AG08396 (cell line): ENCODE measurements around the gene CTSD.
"Not testable (repeated sequence)": the region's sequence is repeated elsewhere in the genome, so short reads cannot be mapped to it uniquely, and the experiment has no call there.

ENCODE experiments used
- DNase-seq: peaks from one replicate; pipeline ENCODE4 v3.0.0; 2012; ENCODE audit warnings: low spot score, mixed read lengths

CTSD gene

DNA sequence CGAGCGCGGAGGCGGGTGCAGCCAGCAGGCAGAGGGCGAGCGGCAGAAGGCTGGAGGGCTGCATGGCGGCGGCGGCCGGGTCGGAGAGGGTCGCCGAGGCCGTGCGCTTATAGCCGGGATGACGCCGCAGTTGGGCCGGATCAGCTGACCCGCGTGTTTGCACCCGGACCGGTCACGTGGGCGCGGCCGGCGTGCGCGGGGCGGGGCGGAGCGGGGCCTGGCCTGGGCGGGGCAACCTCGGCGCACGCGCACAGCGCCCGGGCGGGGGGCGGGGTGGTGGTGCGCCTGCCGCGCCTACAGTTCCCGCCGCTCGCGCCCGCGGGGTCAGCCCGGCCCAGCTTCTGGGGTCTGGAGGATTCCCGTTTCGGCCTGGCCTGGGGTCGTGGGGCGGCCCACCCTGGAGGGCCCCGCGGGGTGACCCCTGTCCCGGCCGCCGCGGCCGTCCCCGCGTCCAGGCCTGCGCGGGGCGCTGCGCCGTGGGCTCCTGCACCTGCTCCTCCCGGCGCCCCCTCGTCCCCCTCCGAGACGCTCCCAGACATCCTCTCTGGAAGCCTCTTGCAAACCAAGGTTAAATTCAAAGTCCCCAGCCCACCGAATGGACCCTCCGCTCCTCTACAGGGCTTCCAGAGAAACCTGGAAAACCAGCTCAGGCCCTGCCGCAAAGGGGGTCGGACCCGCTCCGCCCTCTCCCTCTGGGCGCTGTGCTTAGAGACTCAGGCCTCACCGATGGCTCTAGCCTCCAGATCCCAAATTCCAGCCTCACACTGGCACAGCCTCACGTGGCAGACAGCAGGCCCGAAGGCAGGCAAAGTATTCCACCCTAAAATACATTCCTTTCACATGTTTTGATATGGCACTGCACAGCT lies at the start of gene CTSD:
CTSD (minus strand) TSS at position 132 of the 866 bp plus-strand sequence; CDS start at position 64, 68 bp downstream.
- DNase-seq = peak; percentile 100

DNA sequence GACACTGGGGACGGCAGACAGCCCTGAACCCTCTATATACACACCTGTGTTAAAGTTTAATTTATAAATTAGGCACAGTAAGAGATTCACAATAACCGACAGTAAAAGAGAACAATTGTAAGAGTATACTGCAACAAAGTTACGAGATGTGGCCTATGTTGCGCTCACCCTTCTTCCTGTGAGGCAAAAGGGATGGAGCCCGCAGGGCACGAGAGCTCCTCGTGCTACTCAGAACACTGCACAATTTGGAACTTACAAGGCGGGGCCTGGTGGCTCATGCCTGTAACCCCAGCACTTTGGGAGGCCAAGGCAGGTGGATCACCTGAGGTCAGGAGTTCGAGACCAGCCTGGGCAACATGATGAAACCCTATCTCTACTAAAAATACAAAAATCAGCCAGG lies 49.6 kb upstream of the CTSD start:
- not testable (repeated sequence) for DNase-seq

DNA sequence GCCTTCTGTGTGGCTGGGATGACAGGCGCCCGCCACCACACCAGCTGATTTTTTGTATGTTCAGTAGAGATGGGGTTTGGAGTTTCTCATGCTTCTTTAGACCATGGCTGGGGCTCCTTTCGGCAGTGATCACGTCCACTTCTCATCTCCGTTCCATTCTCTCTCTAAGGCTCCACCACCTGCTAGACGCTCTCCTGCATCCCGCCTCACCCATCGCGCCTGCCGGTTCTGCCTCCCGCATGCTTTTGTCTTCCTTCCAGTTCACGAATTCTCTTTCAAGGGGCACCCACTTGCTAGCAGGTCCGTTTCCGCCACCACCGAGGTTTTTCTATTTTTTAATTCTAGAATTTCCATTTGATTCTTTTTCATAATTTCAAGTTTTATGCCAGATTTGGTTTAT lies 49.1 kb upstream of the CTSD start:
- DNase-seq = no peak

- no peak for DNase-seq
Measured at GRCh38 chr11:1812274-1812673, 48.5 kb upstream of the CTSD start.

- DNase-seq = no peak
Measured at GRCh38 chr11:1810761-1811160, 47.0 kb upstream of the CTSD start.

DNA sequence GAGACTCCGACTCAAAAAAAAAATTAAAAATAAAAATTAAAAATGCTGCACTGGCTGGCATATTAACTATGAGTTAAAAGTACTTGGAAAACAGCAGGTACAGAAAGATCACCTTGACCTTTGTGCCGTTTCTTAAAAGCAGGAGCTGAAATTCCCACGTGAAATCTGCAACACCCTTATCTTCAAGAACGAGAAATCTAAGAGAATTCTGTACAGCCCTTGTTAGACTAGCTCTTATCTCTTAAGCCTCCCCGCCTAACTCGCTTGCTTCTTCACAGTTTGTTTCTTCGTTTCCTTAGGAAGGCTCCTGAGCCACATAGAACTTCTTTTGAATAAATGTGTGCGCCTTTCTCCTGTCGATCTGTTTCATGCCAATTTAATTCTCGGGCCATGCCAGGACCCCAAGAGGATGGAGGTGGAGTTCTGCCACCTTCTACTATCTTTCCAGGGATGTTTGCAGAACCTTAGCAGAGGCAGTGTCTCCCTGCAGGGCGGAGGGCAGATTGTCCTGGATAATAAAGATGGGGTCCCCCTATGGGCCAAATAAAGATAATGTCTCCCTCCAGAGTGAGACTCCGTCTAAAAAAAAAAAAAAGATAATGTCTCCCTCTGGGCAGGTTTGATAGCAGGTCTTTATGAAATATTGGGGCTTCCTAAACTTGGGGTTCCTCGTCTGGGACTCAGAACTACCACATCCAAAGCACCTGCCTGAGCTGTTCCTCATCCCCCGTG lies 43.7 kb upstream of the CTSD start:
- DNase-seq = no peak

DNA sequence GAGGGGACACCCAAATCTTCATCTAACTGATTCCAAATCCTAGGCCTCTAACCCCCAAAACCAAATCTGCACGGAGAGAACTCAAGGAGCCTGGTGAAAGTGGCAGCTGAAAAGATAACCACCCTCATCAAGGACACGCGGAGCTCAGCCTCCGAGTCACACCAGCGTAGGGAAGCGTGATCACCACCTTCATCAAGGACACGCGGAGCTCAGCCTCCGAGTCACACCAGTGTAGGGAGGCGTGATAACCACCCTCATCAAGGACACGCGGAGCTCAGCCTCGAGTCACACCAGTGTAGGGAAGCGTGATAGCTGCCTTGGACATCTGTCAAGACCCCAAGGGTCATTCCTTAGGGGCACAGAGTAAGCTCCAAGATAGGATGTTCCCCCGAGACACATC lies 41.8 kb upstream of the CTSD start:
- no peak for DNase-seq

DNA sequence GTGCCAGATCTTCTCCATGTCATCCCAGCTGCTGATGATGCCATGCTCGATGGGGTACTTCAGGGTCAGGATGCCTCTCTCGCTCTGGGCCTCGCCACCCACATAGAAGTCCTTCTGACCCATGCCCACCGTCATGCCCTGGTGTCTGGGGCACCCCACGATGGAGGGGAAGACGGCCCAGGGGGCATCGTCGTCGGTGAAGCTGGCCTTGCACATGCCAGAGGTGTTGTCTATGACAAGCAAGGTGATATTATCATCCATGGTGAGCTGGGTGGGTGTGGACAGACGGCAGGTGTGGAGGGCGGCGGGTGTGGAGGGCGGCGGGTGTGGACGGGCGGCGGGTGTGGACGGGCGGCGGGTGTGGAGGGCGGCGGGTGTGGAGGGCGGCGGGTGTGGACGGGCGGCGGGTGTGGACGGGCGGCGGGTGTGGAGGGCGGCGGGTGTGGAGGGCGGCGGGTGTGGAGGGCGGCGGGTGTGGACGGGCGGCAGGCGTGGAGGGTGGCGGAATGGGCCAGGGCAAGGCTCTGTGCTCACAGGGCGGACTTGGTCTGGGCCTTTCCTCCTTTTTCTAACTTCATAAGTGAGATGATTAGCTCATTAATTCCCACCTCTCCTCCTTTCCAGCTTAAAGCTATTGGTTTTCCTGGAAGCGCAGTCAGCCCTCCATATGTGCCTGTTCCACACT lies 40.2 kb upstream of the CTSD start:
- not testable (repeated sequence) for DNase-seq

GRCh38 chr11:1803246-1803645 lies 39.5 kb upstream of the CTSD start:
- no peak for DNase-seq

- no peak for DNase-seq
Measured at GRCh38 chr11:1797391-1798125, 33.8 kb upstream of the CTSD start.

DNA sequence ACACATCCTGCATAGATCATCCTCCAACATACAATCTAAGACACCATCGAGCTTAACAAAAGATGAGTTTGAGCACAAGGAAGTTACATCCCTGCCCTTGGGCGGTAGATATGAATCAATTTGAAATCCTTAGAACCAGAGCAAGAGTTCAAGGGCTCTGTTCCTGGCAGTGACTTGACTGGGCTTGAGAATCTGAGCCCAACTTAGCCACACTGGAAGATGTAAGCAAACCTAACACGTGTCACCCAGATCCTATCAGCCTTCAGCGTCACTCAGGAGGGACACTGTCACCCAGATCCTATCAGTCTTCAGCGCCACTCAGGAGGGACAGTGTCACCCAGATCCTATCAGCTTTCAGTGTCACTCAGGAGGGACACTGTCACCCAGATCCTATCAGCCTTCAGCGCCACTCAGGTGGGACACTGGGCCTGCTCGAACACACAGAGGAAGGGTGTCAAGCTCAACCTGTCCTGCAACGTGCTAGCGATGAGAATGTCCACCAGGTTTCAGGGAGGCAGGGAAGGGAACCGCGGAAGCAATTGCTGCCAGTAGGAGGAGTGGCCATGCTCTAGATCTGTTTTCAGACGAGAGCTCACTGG lies 32.8 kb upstream of the CTSD start:
- no peak for DNase-seq

- no peak for DNase-seq
Measured at GRCh38 chr11:1793081-1793480, 29.4 kb upstream of the CTSD start.

DNA sequence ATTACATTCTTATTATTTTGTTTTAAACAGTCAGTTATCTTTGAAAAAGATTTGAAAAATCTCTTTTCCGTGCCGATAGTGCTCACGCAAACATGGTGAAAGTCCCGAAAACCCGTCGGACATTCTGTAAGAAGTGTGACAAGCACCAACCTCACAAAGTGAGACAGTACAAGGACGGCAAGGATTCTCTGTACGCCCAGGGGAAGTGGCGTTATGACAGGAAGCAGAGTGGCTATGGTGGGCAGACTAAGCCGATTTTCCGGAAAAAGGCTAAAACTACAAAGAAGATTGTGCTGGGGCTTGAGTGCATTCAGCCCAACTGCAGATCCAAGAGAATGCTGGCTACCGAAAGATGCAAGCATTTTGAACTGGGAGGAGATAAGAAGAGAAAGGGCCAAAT lies 28.7 kb upstream of the CTSD start:
- DNase-seq = no peak

- no peak for DNase-seq
Measured at GRCh38 chr11:1791912-1792311, 28.2 kb upstream of the CTSD start.

DNA sequence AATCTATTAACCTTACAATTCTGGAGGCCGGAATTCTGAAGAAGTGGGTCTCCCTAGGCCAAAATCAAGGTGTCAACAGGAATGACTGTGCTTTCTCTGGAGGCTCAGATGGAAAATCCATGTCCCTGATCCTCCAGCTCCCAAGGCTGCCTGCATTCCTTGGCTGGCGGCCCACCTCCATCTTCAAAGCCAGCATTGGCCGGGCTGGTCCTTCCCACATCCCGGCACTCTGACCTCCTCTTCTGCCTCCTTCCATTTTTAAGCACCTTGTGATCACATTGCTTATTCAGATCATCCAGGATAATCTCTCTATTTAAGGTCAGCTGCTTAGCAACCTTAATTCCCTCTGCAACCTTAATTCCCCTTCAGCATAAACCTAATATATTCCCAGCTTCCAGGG lies 22.7 kb upstream of the CTSD start:
- DNase-seq = no peak

DNA sequence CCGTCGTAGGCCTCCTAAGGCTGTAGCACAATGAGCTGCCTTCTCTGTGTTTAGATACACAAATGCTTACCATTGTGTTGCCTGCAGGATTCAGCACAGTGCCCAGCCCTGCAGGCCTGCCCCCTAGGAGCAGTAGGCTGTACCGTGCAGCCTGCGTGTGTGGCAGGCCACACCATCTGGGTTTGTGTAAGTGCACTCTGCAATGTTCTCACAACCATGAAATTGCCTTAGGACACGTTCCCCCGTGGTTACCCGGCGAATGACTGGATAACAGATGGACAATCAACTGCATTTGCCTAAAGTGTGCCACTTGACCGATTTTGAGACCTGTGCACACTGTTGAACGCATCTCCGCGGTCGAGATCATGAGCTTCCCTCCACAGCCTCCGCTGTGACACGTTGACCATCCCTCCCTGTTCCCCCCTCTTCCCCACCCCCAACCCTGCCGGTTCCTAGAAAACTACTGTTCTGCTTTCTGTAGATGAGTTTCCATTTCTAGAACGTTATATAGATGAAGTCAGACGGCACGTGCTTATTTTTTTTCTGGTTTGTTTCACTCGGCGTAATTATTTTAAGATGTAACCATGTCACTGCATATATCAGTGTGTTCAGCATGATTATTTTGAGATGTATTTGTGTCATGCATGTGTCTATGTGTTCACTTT lies 22.2 kb upstream of the CTSD start:
- DNase-seq = no peak

DNA sequence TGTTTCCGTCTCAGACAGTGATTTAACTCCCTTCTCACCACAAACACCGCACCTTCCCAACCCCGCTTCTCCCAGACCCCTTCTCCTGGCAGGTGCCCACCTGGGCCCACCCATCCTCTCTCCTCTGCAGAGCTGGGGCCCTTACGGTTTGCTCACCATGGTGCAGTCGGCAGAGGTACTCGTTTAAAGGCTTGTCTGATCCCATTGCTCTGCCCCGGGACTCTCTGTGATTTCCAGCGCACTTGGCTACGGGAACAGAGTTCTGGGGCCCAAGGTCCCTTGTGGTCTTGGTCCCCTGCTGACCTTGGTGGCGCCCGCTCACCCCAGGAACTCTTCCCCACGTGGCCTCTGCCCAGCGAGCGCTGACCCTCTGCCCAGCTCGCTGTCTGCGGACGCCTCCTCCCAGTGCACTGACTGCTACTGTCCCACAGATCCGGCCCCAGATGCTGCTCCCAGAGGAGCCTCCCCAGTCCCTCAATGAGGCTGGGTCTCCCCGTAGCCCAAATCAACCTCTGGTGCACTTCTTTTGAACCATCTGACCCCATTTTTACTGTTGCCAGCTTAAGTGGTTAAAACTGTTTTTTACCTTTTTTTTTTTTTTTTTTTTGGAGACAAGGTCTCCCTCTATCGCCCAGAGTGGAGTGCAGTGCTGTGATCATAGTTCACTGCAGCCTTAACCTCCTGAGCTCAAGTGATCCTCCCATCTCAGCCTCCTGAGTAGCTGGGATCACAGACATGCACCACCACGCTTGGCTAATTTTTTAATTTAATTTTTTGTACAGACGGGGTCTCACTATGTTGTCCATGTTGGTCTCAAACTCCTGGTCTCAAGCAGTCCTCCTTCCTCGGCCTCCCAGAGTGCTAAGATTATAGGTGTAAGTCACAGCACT lies 21.3 kb upstream of the CTSD start:
- DNase-seq = no peak

GRCh38 chr11:1783725-1784529 lies 20.2 kb upstream of the CTSD start:
- DNase-seq = no peak
